Esophagus (tissue), 2 donors: ENCODE data around the gene PFN4. TPM values are rescaled to one million over a fixed set of nuclear protein-coding genes. Genes with fewer than 3 reads are reported as not detected.

Experiments
- H3K27ac ChIP-seq, 2 donors: one replicate each; pipeline ENCODE4 v1.5.1; 2013; ENCODE audit warnings: low read depth in 2 of 2, mild to moderate bottlenecking in 2 of 2, inconsistent platforms in 1 of 2, low read length in 1 of 2, moderate library complexity in 1 of 2
- H3K27me3 ChIP-seq, 2 donors: one replicate each; pipeline ENCODE4 v1.6.1; 2013; ENCODE audit warnings: low read length in 2 of 2, control low read depth in 1 of 2, mild to moderate bottlenecking in 1 of 2; ENCODE audit not compliant: insufficient read depth in 2 of 2, control insufficient read depth in 1 of 2
- H3K36me3 ChIP-seq, 2 donors: one replicate each; pipeline ENCODE4 v1.6.1; 2013; ENCODE audit warnings: low read length in 1 of 2; ENCODE audit not compliant: control insufficient read depth in 2 of 2, insufficient read depth in 2 of 2
- H3K4me1 ChIP-seq, 2 donors: one replicate each; pipeline ENCODE4 v1.6.1; 2013; ENCODE audit warnings: low read length in 1 of 2; ENCODE audit not compliant: control insufficient read depth in 2 of 2, insufficient read depth in 2 of 2
- H3K4me3 ChIP-seq, 2 donors: one replicate each; pipeline ENCODE4 v1.5.1; 2013; ENCODE audit warnings: low read length in 2 of 2, mild to moderate bottlenecking in 2 of 2, low read depth in 1 of 2, moderate library complexity in 1 of 2
- H3K9me3 ChIP-seq, 2 donors: one replicate each; pipeline ENCODE4 v1.6.1; 2013; ENCODE audit warnings: mild to moderate bottlenecking in 2 of 2, low read depth in 1 of 2, low read length in 1 of 2, moderate library complexity in 1 of 2; ENCODE audit not compliant: control insufficient read depth in 2 of 2, insufficient read depth in 1 of 2
- WGBS, 2 donors: extraction: QIAGEN DNeasy Blood & Tissue Kit; methylation state at CpG; one replicate each; pipeline ENCODE4 v1.1.7; 2013; 5-methylcytosine and 5-hydroxymethylcytosine counted together
- polyA plus RNA-seq, 2 donors: library from polyadenylated mRNA; stranded (reverse); fragments of 200-250 nt; gene quantifications; one replicate each; pipeline ENCODE4 v1.2.3, GENCODE V29; 2013
- donor health status: healthy with polysubstance abuse.
- donor health status: Bipolar disorder and iron deficiency.

The PFN4 gene, protein sequence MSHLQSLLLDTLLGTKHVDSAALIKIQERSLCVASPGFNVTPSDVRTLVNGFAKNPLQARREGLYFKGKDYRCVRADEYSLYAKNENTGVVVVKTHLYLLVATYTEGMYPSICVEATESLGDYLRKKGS
- under 1 TPM; 0.39 to 0.55 TPM for polyA plus RNA-seq

DNA sequence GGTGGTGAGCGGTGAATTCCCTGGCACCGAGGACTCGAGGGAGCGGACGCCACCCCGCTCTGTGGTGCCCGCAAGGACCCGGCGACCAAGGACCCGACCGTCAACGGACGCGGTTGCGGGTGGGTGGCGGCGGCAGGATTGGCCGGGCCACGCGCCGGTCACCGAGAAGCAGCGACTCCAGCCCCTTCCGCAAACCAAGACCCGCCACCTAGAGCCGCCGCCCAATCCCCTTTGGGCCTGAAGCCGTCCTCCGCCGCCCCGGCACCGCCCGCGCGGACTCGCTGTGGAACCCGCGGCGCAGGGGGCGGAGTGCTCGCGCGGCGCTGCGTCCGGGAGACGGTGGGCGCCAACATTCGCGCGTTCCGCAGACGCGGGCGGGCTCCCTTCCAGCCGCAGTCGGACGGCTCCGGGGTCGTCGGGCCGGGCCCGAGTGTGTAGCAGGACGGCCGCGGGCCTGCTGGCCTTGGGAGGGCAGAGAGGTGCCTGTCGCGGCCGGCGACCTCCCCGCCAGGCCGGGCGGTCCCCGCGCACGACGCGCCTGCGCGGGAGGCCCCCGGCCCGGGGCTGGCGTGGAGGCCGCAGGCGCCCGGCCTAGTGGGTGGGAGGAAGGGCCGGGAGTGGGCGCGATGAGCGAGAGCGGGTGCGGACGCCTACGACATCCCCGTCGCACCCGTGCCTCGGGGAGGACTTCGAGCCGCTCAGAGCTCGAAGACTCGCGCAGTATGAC lies at the start of gene PFN4, which contains the start of gene FAM228B:
PFN4 (minus strand) TSS at position 140 of the 727 bp plus-strand sequence. CDS start 799 bp downstream, outside the sequence.
FAM228B (plus strand) TSS at position 275 of the 727 bp plus-strand sequence. CDS start 893 bp downstream, outside the sequence.
- H3K36me3 ChIP-seq = no peaks in the 10 kb centered on the region
- H3K9me3 ChIP-seq = no peaks in the 10 kb centered on the region
- H3K4me1 ChIP-seq = peaks cover 0 to 3% of the 10 kb centered on the region in 2 donors
- peak within 1 kb of the TSS; percentile 74 to 88 for H3K4me3 ChIP-seq
- 0% methylated on average over 96 to 103 of the region's 103 CpGs for WGBS, 2 donors
- peak within 1 kb of the TSS; percentile 85 to 95 for H3K27ac ChIP-seq
- no peaks in the 10 kb centered on the region for H3K27me3 ChIP-seq

DNA sequence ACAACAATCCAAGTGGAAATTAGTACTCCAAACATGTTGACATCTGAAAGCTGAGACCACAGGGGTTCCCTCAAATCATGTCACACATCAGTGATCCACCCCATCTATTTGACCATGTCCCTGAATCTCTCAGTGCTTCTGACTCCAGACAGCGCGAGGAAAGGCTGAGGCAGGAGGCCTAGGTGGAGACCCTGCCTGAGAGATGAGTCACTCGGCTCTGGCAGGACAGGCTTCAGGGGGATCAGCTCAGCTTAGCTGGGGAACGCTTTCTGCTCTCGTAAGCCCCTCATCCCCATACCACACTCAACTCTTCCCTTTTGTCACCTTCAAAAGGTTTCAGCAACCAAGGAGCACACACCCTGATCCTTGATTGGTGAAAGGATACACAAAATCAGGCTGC lies 45.9 kb upstream of the PFN4 start:
- no peak overlapping the region for H3K27ac ChIP-seq
- no peaks in the 10 kb centered on the region for H3K36me3 ChIP-seq
- WGBS, 2 donors = 94 to 95% methylated on average over 5 of the region's 5 CpGs
- no peak overlapping the region for H3K4me3 ChIP-seq
- peaks cover 0 to 3% of the 10 kb centered on the region in 2 donors for H3K9me3 ChIP-seq
- no peaks in the 10 kb centered on the region for H3K27me3 ChIP-seq
- peaks cover 0 to 2% of the 10 kb centered on the region in 2 donors for H3K4me1 ChIP-seq

DNA sequence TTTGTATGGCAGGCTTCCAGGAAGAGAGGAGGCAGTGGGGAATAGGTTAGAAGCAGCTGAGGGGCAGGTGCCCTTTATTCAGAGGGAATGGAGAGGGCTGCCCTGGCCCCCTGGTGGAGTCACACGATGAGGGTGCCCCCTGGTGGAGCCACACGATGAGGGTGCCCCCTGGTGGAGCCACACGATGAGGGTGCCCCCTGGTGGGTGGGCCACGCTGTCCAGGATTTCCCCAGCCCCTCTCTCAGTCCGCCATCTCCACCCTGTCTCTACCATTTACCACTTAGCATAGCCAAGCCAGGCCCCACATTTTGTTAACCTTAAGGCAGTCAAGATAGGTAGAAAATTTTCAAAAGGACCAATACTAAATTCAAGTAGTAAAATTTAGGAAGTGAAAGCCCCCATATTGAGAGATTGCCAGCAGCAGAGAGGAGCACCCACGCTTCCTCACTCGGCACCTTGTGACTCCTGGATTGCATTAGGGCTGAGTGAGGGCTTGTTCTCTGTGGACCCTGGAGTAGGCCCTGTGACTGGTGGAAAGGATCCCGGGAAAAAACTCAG lies 41.4 kb upstream of the PFN4 start:
- WGBS, 2 donors = 63 to 75% methylated on average over 6 to 8 of the region's 8 CpGs
- Histone ChIP-seq H3K4me1 (peaks cover 0 to 2% of the 10 kb centered on the region in 2 donors), H3K27ac (no peak overlapping the region), H3K4me3 (no peak overlapping the region), H3K9me3 (peaks cover 0 to 3% of the 10 kb centered on the region in 2 donors), H3K36me3 (no peaks in the 10 kb centered on the region), H3K27me3 (no peaks in the 10 kb centered on the region)

DNA sequence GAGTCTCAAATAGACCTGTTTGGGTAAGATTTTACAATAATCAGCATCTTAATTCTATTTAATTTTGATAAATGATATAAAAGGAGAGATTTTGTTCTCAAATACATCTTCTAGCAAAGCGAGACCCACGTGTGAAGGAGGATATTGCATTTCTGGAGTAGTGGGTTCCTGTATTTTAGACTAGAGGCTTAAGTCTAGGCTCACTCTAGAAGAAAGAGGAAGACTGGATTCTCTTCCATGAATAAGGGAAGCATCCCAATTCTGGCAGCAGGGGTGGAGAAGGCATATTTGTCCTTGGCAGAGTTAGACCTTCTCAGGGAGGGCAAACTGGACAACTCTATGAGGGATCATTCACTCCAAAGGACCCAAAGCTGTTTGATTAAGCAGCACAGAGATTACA lies 40.5 kb upstream of the PFN4 start:
- H3K4me3 ChIP-seq = no peak overlapping the region
- peaks cover 0 to 3% of the 10 kb centered on the region in 2 donors for H3K9me3 ChIP-seq
- WGBS, 2 donors = 91 to 93% methylated on average over 2 of the region's 2 CpGs
- peaks cover 0 to 2% of the 10 kb centered on the region in 2 donors for H3K4me1 ChIP-seq
- no peak overlapping the region for H3K27ac ChIP-seq
- no peaks in the 10 kb centered on the region for H3K36me3 ChIP-seq
- H3K27me3 ChIP-seq = no peaks in the 10 kb centered on the region

DNA sequence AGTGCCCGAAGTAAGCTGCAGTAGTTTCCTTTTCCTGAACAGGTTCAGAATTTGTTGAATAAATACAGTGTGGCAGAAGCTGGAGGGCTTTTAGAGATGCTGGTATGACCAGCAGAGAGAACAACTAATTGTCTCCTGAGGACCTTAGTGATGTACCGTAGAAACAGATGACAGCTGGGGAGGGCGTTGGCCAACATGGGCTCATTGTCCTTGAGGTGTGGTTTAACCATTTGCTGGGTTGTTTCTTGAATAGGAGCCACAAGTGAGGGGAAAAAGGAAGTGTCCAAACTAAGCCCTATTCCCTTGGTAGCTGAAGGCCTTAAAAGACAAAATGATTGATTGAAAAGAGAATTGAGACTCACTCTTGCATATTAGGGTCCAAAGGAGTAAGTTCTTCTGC lies 40.1 kb upstream of the PFN4 start:
- peaks cover 0 to 3% of the 10 kb centered on the region in 2 donors for H3K9me3 ChIP-seq
- 72 to 73% methylated on average over 3 of the region's 3 CpGs for WGBS, 2 donors
- H3K4me3 ChIP-seq = no peak overlapping the region
- peaks cover 0 to 2% of the 10 kb centered on the region in 2 donors for H3K4me1 ChIP-seq
- no peaks in the 10 kb centered on the region for H3K27me3 ChIP-seq
- H3K36me3 ChIP-seq = no peaks in the 10 kb centered on the region
- H3K27ac ChIP-seq = no peak overlapping the region

DNA sequence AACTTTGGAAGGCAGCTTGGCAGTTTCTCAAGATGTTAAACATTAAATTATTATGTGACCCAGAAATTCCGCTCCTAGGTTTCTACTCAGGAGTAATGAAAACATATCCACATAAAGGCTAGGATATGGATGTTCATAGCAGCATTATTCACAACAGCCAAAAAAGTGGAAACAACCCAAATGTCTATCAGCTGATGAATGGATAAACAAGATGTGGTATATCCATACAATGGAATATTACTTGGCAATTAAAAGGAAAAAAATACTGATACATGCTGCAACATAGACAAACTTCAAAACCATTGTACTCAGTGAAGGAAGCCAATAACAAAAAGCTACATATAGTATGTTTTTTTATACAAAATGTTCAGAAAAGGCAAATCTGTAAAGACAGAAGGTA lies 39.4 kb upstream of the PFN4 start:
- 93 to 100% methylated on average over 1 of the region's 1 CpG for WGBS, 2 donors
- H3K4me3 ChIP-seq = no peak overlapping the region
- H3K36me3 ChIP-seq = no peaks in the 10 kb centered on the region
- no peak overlapping the region for H3K27ac ChIP-seq
- no peaks in the 10 kb centered on the region for H3K27me3 ChIP-seq
- peaks cover 0 to 2% of the 10 kb centered on the region in 2 donors for H3K4me1 ChIP-seq
- peaks cover 0 to 3% of the 10 kb centered on the region in 2 donors for H3K9me3 ChIP-seq

DNA sequence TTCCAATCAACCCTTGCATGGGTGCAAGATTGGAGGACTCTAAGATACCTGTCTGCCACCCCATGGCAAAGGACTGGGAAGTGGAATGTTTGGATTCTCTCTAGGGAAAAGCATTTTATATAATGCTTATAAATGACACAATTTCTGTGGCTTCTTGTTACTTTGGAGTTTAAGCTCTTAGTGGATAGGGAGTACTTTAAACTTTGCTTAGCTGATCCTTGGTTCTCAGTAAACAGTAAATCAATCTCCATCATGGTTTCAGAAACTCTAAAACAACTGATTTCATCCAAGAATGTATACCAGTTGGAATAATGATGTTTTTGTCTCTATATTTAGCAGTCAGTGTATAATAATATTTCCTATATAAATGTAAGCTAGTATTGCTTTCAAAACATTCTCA lies 37.6 kb upstream of the PFN4 start:
- H3K27ac ChIP-seq = no peak overlapping the region
- no peaks in the 10 kb centered on the region for H3K9me3 ChIP-seq
- H3K27me3 ChIP-seq = no peaks in the 10 kb centered on the region
- H3K4me3 ChIP-seq = no peak overlapping the region
- H3K4me1 ChIP-seq = peaks cover 0 to 2% of the 10 kb centered on the region in 2 donors
- no peaks in the 10 kb centered on the region for H3K36me3 ChIP-seq

DNA sequence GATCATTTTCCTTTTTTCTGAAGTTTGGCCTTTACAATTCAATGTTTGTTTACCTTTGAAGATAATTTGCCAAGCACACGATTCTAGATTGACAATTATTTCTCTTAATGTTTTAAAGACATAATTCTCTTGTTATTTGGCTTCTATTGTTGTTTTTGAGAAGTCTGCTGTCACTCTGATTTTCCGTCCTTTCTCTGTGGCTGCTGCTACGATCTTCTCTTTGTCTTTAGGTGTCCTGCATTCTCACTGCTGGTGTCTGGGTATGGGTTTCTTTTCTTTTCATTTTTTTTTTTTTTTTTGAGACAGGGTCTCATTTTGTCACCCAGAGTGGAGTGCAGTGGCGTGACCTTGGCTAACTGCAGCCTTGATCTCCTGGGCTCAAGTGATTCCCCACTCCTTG lies 36.6 kb upstream of the PFN4 start:
- H3K4me3 ChIP-seq = no peak overlapping the region
- no peaks in the 10 kb centered on the region for H3K9me3 ChIP-seq
- H3K36me3 ChIP-seq = no peaks in the 10 kb centered on the region
- H3K4me1 ChIP-seq = peaks cover 0 to 2% of the 10 kb centered on the region in 2 donors
- H3K27ac ChIP-seq = no peak overlapping the region
- WGBS, 2 donors = 82 to 90% methylated on average over 4 of the region's 4 CpGs
- no peaks in the 10 kb centered on the region for H3K27me3 ChIP-seq

DNA sequence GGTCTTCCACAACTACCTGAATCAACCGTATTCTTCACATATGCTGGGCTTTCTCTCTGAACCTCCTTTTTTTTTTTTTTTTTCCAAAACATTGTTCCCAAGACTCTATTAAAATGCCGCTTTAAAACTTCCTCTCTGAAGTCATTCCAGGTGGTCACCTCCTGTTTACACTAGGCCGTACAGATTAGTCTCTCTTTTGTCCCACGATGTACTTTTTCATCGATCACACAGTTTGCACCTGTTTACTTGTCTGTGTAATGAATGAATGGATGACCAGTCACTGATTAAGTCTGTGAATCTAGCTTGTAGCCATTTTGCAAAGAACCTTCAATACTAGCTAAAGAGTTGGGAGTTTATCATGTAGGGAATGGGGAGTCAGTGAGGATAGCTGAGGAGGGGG lies 35.0 kb upstream of the PFN4 start:
- Histone ChIP-seq H3K9me3 (no peaks in the 10 kb centered on the region), H3K27me3 (no peaks in the 10 kb centered on the region), H3K27ac (no peak overlapping the region), H3K4me3 (no peak overlapping the region), H3K36me3 (no peaks in the 10 kb centered on the region), H3K4me1 (no peaks in the 10 kb centered on the region)
- 81 to 83% methylated on average over 5 of the region's 5 CpGs for WGBS, 2 donors
